A549 (cell line): ENCODE measurements around the gene HS6ST1. TPM values are rescaled to one million over a fixed set of nuclear protein-coding genes. Genes with fewer than 3 reads are reported as not detected.

Experiments used
- ATAC-seq, 2 experiments: fragments of 200-7000 bp in 1 of 2; fragments of >200 bp in 1 of 2; cut with Nextera tagmentation in 1 of 2; cut with Tn5 transposase in 1 of 2; 3 replicates each; pipeline versions ENCODE4 v1.8.0 to v1.9.1; 2018 to 2020; ENCODE audit warnings: mild to moderate bottlenecking in 1 of 2, moderate library complexity in 1 of 2
- CTCF ChIA-PET: fragments of 300-600 bp; sonication (Branson Sonifier 250); formaldehyde crosslinking; extraction: SDS; loops from one replicate; lab custom pipeline; 2021; ENCODE audit warnings: antibody characterized with exemption, inconsistent platforms; lab: Yijun Ruan, JAX
- POLR2A ChIA-PET: fragments of 350-600 bp; formaldehyde crosslinking; extraction: SDS; loops from one replicate; lab custom pipeline; 2021; ENCODE audit warnings: antibody characterized with exemption, inconsistent platforms; lab: Yijun Ruan, JAX
- DNase-seq, 2 experiments: peaks; one replicate each; pipeline versions ENCODE4 v3.0.0 to v3.0.0-alpha.2; 2011 to 2016; ENCODE audit warnings: low read depth in 1 of 2, low spot score in 1 of 2
- FAIRE-seq: peaks from 2 replicates; lab custom pipeline; 2011; peaks lifted over from hg19 to GRCh38; lab: Jason Lieb, UNC
- H3K27ac ChIP-seq, 2 experiments: fragments of >200 bp; sonication (Bioruptor Twin); formaldehyde crosslinking; 3 replicates each; pipeline ENCODE4 v1.5.1; 2016 to 2017
- H3K4me1 ChIP-seq: fragments of >200 bp; sonication (Bioruptor Twin); formaldehyde crosslinking; 3 replicates; pipeline ENCODE4 v1.6.1; 2016
- H3K4me2 ChIP-seq: fragments of >200 bp; sonication (Bioruptor Twin); formaldehyde crosslinking; 3 replicates; pipeline ENCODE4 v1.6.1; 2016
- H3K4me3 ChIP-seq: fragments of >200 bp; sonication (Bioruptor Twin); formaldehyde crosslinking; 3 replicates; pipeline ENCODE4 v1.5.1; 2016
- H3K9me3 ChIP-seq: fragments of >200 bp; sonication (Bioruptor Twin); formaldehyde crosslinking; 3 replicates; pipeline ENCODE4 v1.6.1; 2016
- CBX2 ChIP-seq: fragments of 200-600 bp; sonication (generic); IDR thresholded peaks from 2 replicates; pipeline ENCODE4 v1.6.1; 2016; ENCODE audit warnings: low read depth, mild to moderate bottlenecking, borderline replicate concordance
- CEBPB ChIP-seq, 2 experiments: fragments of >200 bp in 1 of 2; sonication (Bioruptor Twin) in 1 of 2; formaldehyde crosslinking in 1 of 2; IDR thresholded peaks; 2 replicates each; pipeline ENCODE4 v1.6.1; 2012 to 2016
- CHD2 ChIP-seq: fragments of 150-350 bp; IDR thresholded peaks from 2 replicates; pipeline ENCODE4 v1.6.1; 2014; ENCODE audit warnings: low read length; ENCODE audit not compliant: partially characterized antibody
- CTCF ChIP-seq: fragments of >200 bp; sonication (Bioruptor Twin); formaldehyde crosslinking; IDR thresholded peaks from 3 replicates; pipeline ENCODE4 v1.5.1; 2016
- EP300 ChIP-seq, 2 experiments: fragments of >200 bp; sonication (Bioruptor Twin); formaldehyde crosslinking; IDR thresholded peaks; 2 replicates in 1 of 2; 3 replicates in 1 of 2; pipeline ENCODE4 v1.6.1; 2016 to 2017
- FOSB ChIP-seq: fragments of 250-450 bp; sonication (Bioruptor Pico); IDR thresholded peaks from 2 replicates; pipeline ENCODE4 v1.5.0; 2020; ENCODE audit warnings: mild to moderate bottlenecking, moderate library complexity
- GATA3 ChIP-seq: IDR thresholded peaks from 2 replicates; pipeline ENCODE4 v1.6.1; 2012; ENCODE audit warnings: borderline replicate concordance
- HDAC2 ChIP-seq: fragments of 200-600 bp; sonication (generic); IDR thresholded peaks from 2 replicates; pipeline ENCODE4 v1.6.1; 2016
- HOXB5 ChIP-seq: fragments of 250-450 bp; sonication (Bioruptor Pico); IDR thresholded peaks from 2 replicates; pipeline ENCODE4 v1.5.0; 2020; ENCODE audit warnings: mild to moderate bottlenecking, moderate library complexity
- JUN ChIP-seq, 2 experiments: fragments of >200 bp; sonication (Bioruptor Twin); formaldehyde crosslinking; IDR thresholded peaks; 2 replicates in 1 of 2; 3 replicates in 1 of 2; pipeline ENCODE4 v1.6.1; 2016 to 2017
- JUNB ChIP-seq: fragments of >200 bp; sonication (Bioruptor Twin); formaldehyde crosslinking; IDR thresholded peaks from 2 replicates; pipeline ENCODE4 v1.6.1; 2016
- MAFK ChIP-seq: fragments of 450-650 bp; IDR thresholded peaks from 2 replicates; pipeline ENCODE4 v1.6.1; 2014; ENCODE audit not compliant: partially characterized antibody
- PBX3 ChIP-seq: IDR thresholded peaks from 2 replicates; pipeline ENCODE4 v1.6.1; 2012
- RAD21 ChIP-seq, 2 experiments: fragments of >200 bp in 1 of 2; sonication (Bioruptor Twin) in 1 of 2; formaldehyde crosslinking in 1 of 2; IDR thresholded peaks in 1 of 2; conservative IDR thresholded peaks in 1 of 2; 2 replicates in 1 of 2; 3 replicates in 1 of 2; pipeline ENCODE4 v1.6.1; 2012 to 2018; ENCODE audit warnings: inconsistent platforms in 1 of 2
- RARB ChIP-seq: fragments of 250-450 bp; sonication (Bioruptor Pico); IDR thresholded peaks from 2 replicates; pipeline ENCODE4 v1.8.0; 2021; ENCODE audit warnings: mild to moderate bottlenecking, moderate library complexity
- RFX5 ChIP-seq: fragments of 450-650 bp; IDR thresholded peaks from 2 replicates; pipeline ENCODE4 v1.7.1; 2014; ENCODE audit warnings: antibody characterized with exemption, mild to moderate bottlenecking, moderate library complexity
- RNF2 ChIP-seq: fragments of 200-600 bp; sonication (generic); IDR thresholded peaks from 2 replicates; pipeline ENCODE4 v1.6.1; 2016; ENCODE audit warnings: low read depth, mild to moderate bottlenecking, antibody characterized with exemption, moderate library complexity, borderline replicate concordance
- SMC3 ChIP-seq: fragments of >200 bp; sonication (Bioruptor Twin); formaldehyde crosslinking; IDR thresholded peaks from 3 replicates; pipeline ENCODE4 v1.6.1; 2018; ENCODE audit warnings: inconsistent platforms
- WGBS: methylation state at CpG from one replicate; pipeline ENCODE4 v1.1.6; 2017; ENCODE audit errors: missing lambda C conversion rate; 5-methylcytosine and 5-hydroxymethylcytosine counted together
- polyA plus RNA-seq, 4 experiments: library from polyadenylated mRNA; depleted of rRNA in 3 of 4; stranded (reverse); fragments of >200 nt; fragmentation: RNase III in 1 of 4; extraction: RNeasy Plus Mini Kit Qiagen cat#74134 plus additional on column Dnase treatment in 1 of 4; gene quantifications; 2 replicates in 3 of 4; 3 replicates in 1 of 4; pipeline ENCODE4 v1.2.3, GENCODE V29; 2011 to 2017
- TF ChIP-seq, protein P1 (sequence below): fragments of 250-450 bp; sonication (Bioruptor Pico); IDR thresholded peaks from 2 replicates; pipeline ENCODE4 v1.5.0; 2021; ENCODE audit warnings: mild to moderate bottlenecking, moderate library complexity, borderline replicate concordance
- TF ChIP-seq, protein P2 (sequence below): IDR thresholded peaks from 2 replicates; pipeline ENCODE4 v1.6.1; 2012
- TF ChIP-seq, protein P3 (sequence below): fragments of 200-600 bp; sonication (generic); IDR thresholded peaks from 2 replicates; pipeline ENCODE4 v1.6.1; 2016; ENCODE audit warnings: antibody characterized with exemption, mild to moderate bottlenecking, moderate library complexity

The HS6ST1 gene
- polyA plus RNA-seq, 2 of the 4 experiments (the other 2 are of a cell fraction) = 3.8 to 11.6 TPM

- TF ChIP-seq, protein P1, sequence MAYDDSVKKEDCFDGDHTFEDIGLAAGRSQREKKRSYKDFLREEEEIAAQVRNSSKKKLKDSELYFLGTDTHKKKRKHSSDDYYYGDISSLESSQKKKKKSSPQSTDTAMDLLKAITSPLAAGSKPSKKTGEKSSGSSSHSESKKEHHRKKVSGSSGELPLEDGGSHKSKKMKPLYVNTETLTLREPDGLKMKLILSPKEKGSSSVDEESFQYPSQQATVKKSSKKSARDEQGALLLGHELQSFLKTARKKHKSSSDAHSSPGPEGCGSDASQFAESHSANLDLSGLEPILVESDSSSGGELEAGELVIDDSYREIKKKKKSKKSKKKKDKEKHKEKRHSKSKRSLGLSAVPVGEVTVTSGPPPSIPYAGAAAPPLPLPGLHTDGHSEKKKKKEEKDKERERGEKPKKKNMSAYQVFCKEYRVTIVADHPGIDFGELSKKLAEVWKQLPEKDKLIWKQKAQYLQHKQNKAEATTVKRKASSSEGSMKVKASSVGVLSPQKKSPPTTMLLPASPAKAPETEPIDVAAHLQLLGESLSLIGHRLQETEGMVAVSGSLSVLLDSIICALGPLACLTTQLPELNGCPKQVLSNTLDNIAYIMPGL (CRISPR knock-in tag) = no peak
- TF ChIP-seq JUNB = no peak
Observed at GRCh38 chr2:128306931-128307460, 11.7 kb downstream of the HS6ST1 start (continued).

- H3K4me2 ChIP-seq = peak overlapping the region; percentile 66
- DNase-seq (peak; percentile 84 to 86), ATAC-seq (peak; percentile 49 to 74), FAIRE-seq (no peak)
- no peaks in the 10 kb centered on the region for H3K9me3 ChIP-seq
- H3K27ac ChIP-seq = peak overlapping the region; percentile 73 to 83
- POLR2A ChIA-PET = no interaction called here
- CTCF ChIA-PET = interaction anchor here (1.0 to 2.8 kb wide), 13 partner anchors 10 to 1488 kb away, joined by 3 to 12 read pairs (median 4); no protein-coding TSS in a partner anchor
- peaks cover 38% of the 10 kb centered on the region for H3K4me1 ChIP-seq
- 42% methylated on average over 11 of the region's 24 CpGs for WGBS
- H3K4me3 ChIP-seq = no peak overlapping the region
- TF ChIP-seq RARB (no peak), MAFK (no peak), CBX2 (no peak), HOXB5 (CRISPR knock-in tag) (no peak), JUN (IDR thresholded peaks at IDR 0.05) (peak in 1 of 2 experiments; percentile 41; a peak in 1 of 5 replicates), PBX3 (no peak), CHD2 (no peak), CEBPB (IDR thresholded peaks at IDR 0.05) (no peak; a peak in 2 of 4 replicates), HDAC2 (no peak), GATA3 (peak; percentile 67), RFX5 (no peak), SMC3 (peak; percentile 69), CTCF (peak; percentile 40; the same call in 2 of the 3 replicates), EP300 (IDR thresholded peaks at IDR 0.05) (peak in 1 of 2 experiments; percentile 23; a peak in 1 of 5 replicates), RAD21 (conservative IDR thresholded peaks at IDR 0.05 in 1 of 2, IDR thresholded peaks at IDR 0.05 in 1 of 2) (peak; percentile 56 to 57), RNF2 (no peak), FOSB (no peak)
- TF ChIP-seq, protein P2, sequence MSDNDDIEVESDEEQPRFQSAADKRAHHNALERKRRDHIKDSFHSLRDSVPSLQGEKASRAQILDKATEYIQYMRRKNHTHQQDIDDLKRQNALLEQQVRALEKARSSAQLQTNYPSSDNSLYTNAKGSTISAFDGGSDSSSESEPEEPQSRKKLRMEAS = 0 out of 2 replicates have a peak, but pooled peaks have one; percentile 24
- TF ChIP-seq, protein P3, sequence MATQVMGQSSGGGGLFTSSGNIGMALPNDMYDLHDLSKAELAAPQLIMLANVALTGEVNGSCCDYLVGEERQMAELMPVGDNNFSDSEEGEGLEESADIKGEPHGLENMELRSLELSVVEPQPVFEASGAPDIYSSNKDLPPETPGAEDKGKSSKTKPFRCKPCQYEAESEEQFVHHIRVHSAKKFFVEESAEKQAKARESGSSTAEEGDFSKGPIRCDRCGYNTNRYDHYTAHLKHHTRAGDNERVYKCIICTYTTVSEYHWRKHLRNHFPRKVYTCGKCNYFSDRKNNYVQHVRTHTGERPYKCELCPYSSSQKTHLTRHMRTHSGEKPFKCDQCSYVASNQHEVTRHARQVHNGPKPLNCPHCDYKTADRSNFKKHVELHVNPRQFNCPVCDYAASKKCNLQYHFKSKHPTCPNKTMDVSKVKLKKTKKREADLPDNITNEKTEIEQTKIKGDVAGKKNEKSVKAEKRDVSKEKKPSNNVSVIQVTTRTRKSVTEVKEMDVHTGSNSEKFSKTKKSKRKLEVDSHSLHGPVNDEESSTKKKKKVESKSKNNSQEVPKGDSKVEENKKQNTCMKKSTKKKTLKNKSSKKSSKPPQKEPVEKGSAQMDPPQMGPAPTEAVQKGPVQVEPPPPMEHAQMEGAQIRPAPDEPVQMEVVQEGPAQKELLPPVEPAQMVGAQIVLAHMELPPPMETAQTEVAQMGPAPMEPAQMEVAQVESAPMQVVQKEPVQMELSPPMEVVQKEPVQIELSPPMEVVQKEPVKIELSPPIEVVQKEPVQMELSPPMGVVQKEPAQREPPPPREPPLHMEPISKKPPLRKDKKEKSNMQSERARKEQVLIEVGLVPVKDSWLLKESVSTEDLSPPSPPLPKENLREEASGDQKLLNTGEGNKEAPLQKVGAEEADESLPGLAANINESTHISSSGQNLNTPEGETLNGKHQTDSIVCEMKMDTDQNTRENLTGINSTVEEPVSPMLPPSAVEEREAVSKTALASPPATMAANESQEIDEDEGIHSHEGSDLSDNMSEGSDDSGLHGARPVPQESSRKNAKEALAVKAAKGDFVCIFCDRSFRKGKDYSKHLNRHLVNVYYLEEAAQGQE = no peak
- TF ChIP-seq, all 56 proteins: peak for 7
Observed at GRCh38 chr2:128306081-128306930, 12.4 kb downstream of the HS6ST1 start.
